Astrocyte (in vitro differentiated cells and primary cell): ENCODE results near the gene NTRK1. TPM values are rescaled to one million over a fixed set of nuclear protein-coding genes. Genes with fewer than 3 reads are reported as not detected.

Source experiments
- DNase-seq: peaks from one replicate; pipeline ENCODE4 v3.0.0-alpha.2; 2010; ENCODE audit warnings: low read depth
- FAIRE-seq: peaks from 2 replicates; lab custom pipeline; 2011; peaks lifted over from hg19 to GRCh38; lab: Jason Lieb, UNC
- H2AFZ ChIP-seq: 2 replicates; pipeline ENCODE4 v1.6.0; 2012; ENCODE audit warnings: low read depth, low read length, inconsistent platforms
- H3K27ac ChIP-seq: 2 replicates; pipeline ENCODE4 v1.5.1; 2011; ENCODE audit warnings: low read depth, low read length, inconsistent platforms
- H3K27me3 ChIP-seq: 2 replicates; pipeline ENCODE4 v1.6.0; 2011; ENCODE audit warnings: low read length, inconsistent platforms; ENCODE audit not compliant: insufficient read depth
- H3K36me3 ChIP-seq: 2 replicates; pipeline ENCODE4 v1.5.1; 2011; ENCODE audit warnings: low read length, inconsistent platforms; ENCODE audit not compliant: insufficient read depth
- H3K4me1 ChIP-seq: 2 replicates; pipeline ENCODE4 v1.5.1; 2011; ENCODE audit warnings: low read length, inconsistent platforms; ENCODE audit not compliant: insufficient read depth
- H3K4me2 ChIP-seq: 2 replicates; pipeline ENCODE4 v1.6.0; 2012; ENCODE audit warnings: low read length, inconsistent platforms
- H3K4me3 ChIP-seq: 2 replicates; pipeline ENCODE4 v1.5.1; 2011; ENCODE audit warnings: low read depth, mild to moderate bottlenecking, low read length, inconsistent platforms; ENCODE audit not compliant: insufficient read depth
- H3K79me2 ChIP-seq: 2 replicates; pipeline ENCODE4 v1.6.0; 2012; ENCODE audit warnings: mild to moderate bottlenecking, low read length, inconsistent platforms; ENCODE audit not compliant: insufficient read depth
- H3K9ac ChIP-seq: 2 replicates; pipeline ENCODE4 v1.6.0; 2012; ENCODE audit warnings: mild to moderate bottlenecking, low read length, inconsistent platforms
- H3K9me3 ChIP-seq: 2 replicates; pipeline ENCODE4 v1.5.1; 2012; ENCODE audit warnings: low read depth, mild to moderate bottlenecking, low read length, inconsistent platforms; ENCODE audit not compliant: insufficient read depth
- H4K20me1 ChIP-seq: 2 replicates; pipeline ENCODE4 v1.6.0; 2012; ENCODE audit warnings: low read length, inconsistent platforms; ENCODE audit not compliant: insufficient read depth
- H3K27ac Mint-ChIP-seq: one replicate; pipeline ENCODE4 v1.8.0; 2021; ENCODE audit warnings: mild to moderate bottlenecking, mixed read lengths; ENCODE audit not compliant: unreplicated experiment
- H3K27me3 Mint-ChIP-seq: one replicate; pipeline ENCODE4 v1.8.0; 2021; ENCODE audit warnings: low read depth, mixed read lengths; ENCODE audit not compliant: unreplicated experiment
- H3K36me3 Mint-ChIP-seq: one replicate; pipeline ENCODE4 v1.8.0; 2021; ENCODE audit warnings: low read depth, mixed read lengths; ENCODE audit not compliant: unreplicated experiment
- H3K4me1 Mint-ChIP-seq: one replicate; pipeline ENCODE4 v1.8.0; 2021; ENCODE audit warnings: low read depth, mixed read lengths; ENCODE audit not compliant: unreplicated experiment
- H3K4me3 Mint-ChIP-seq: one replicate; pipeline ENCODE4 v1.8.0; 2021; ENCODE audit warnings: mild to moderate bottlenecking, moderate library complexity, mixed read lengths; ENCODE audit not compliant: unreplicated experiment
- H3K9me3 Mint-ChIP-seq: one replicate; pipeline ENCODE4 v1.8.0; 2021; ENCODE audit warnings: mild to moderate bottlenecking, mixed read lengths; ENCODE audit not compliant: unreplicated experiment
- EZH2 ChIP-seq: IDR thresholded peaks from 2 replicates; pipeline ENCODE4 v1.6.1; 2012; ENCODE audit warnings: mild to moderate bottlenecking, low read length, inconsistent platforms; ENCODE audit not compliant: insufficient read depth
- total RNA-seq: library from RNA; stranded (reverse); gene quantifications from 2 replicates; pipeline ENCODE4 v1.2.1, GENCODE V29; 2021
- TF ChIP-seq, protein P1 (sequence below): IDR thresholded peaks from 2 replicates; pipeline ENCODE4 v1.5.1; 2011; ENCODE audit warnings: low read depth, mild to moderate bottlenecking, inconsistent platforms, low read length, moderate library complexity; ENCODE audit not compliant: insufficient read depth

NTRK1 gene
- total RNA-seq, 1 donor from 2014 or later: 0.27 TPM

DNA sequence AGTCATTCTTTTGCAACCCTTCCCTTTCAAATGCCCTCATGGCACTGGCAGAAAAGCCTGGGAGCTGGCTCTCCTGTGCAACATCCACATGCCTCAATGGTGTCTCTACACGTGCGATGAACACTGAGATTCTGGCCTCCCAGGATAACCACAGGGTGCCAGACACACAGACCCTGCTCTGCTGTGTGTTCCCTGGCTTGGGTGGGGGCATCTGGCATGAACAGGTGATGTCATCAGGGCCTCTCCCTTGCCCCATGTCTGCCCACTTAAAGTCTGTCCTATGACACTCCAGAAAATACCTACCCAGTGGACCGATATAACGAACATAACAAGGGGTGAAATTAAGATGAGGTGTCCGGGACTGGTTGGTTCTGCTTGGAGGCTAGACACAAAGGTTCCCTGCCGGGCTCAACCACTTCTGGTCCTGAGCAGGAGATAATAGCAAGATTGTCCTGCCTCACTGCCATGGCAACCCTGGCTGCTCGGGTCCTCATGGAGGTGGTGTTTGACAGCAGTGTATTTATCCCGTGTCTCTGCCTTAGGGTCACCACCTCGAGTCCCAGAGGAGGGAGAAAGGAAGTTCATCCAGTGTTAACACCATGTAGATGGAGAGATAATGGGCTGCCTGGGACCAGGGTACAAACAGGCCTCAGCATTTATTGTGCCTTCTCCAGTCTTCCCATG, 21.1 kb upstream of the NTRK1 start:
- Histone ChIP-seq H3K36me3 (no peaks in the 10 kb centered on the region), H4K20me1 (no peaks in the 10 kb centered on the region), H3K4me3 (no peak overlapping the region), H3K27me3 (peaks cover 56% of the 10 kb centered on the region), H3K9ac (no peak overlapping the region), H2AFZ (no peak overlapping the region), H3K9me3 (no peaks in the 10 kb centered on the region), H3K4me1 (no peaks in the 10 kb centered on the region), H3K79me2 (no peaks in the 10 kb centered on the region), H3K27ac (no peak overlapping the region), H3K4me2 (no peak overlapping the region)
- peaks cover 16% of the 10 kb centered on the region for H3K9me3 Mint-ChIP-seq
- peaks cover 7% of the 10 kb centered on the region for H3K36me3 Mint-ChIP-seq
- no peak overlapping the region for H3K4me3 Mint-ChIP-seq
- no peak overlapping the region for H3K27ac Mint-ChIP-seq
- TF ChIP-seq, protein P1, sequence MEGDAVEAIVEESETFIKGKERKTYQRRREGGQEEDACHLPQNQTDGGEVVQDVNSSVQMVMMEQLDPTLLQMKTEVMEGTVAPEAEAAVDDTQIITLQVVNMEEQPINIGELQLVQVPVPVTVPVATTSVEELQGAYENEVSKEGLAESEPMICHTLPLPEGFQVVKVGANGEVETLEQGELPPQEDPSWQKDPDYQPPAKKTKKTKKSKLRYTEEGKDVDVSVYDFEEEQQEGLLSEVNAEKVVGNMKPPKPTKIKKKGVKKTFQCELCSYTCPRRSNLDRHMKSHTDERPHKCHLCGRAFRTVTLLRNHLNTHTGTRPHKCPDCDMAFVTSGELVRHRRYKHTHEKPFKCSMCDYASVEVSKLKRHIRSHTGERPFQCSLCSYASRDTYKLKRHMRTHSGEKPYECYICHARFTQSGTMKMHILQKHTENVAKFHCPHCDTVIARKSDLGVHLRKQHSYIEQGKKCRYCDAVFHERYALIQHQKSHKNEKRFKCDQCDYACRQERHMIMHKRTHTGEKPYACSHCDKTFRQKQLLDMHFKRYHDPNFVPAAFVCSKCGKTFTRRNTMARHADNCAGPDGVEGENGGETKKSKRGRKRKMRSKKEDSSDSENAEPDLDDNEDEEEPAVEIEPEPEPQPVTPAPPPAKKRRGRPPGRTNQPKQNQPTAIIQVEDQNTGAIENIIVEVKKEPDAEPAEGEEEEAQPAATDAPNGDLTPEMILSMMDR: no peak
- no peak for TF ChIP-seq EZH2
- peaks cover 94% of the 10 kb centered on the region for H3K27me3 Mint-ChIP-seq
- DNase-seq: no peak
- H3K4me1 Mint-ChIP-seq: no peaks in the 10 kb centered on the region
- no peak for FAIRE-seq

- H3K36me3 ChIP-seq: no peaks in the 10 kb centered on the region
- no peaks in the 10 kb centered on the region for H3K4me1 ChIP-seq
- DNase-seq (no peak), FAIRE-seq (no peak)
- peaks cover 16% of the 10 kb centered on the region for H3K9me3 Mint-ChIP-seq
- H3K4me1 Mint-ChIP-seq: no peaks in the 10 kb centered on the region
- peaks cover 7% of the 10 kb centered on the region for H3K36me3 Mint-ChIP-seq
- no peak for TF ChIP-seq EZH2
- TF ChIP-seq, protein P1: no peak
- no peak overlapping the region for H3K9ac ChIP-seq
- no peaks in the 10 kb centered on the region for H4K20me1 ChIP-seq
- no peak overlapping the region for H3K4me2 ChIP-seq
- no peaks in the 10 kb centered on the region for H3K79me2 ChIP-seq
- H3K4me3 Mint-ChIP-seq: no peak overlapping the region
- no peaks in the 10 kb centered on the region for H3K9me3 ChIP-seq
- no peak overlapping the region for H2AFZ ChIP-seq
- peaks cover 93% of the 10 kb centered on the region for H3K27me3 Mint-ChIP-seq
- H3K27ac ChIP-seq: no peak overlapping the region
- H3K27me3 ChIP-seq: peaks cover 56% of the 10 kb centered on the region
- no peak overlapping the region for H3K27ac Mint-ChIP-seq
- H3K4me3 ChIP-seq: no peak overlapping the region
Observed at GRCh38 chr1:156840186-156840897, 20.3 kb upstream of the NTRK1 start.

- no peak overlapping the region for H3K4me3 Mint-ChIP-seq
- peaks cover 7% of the 10 kb centered on the region for H3K36me3 Mint-ChIP-seq
- no peaks in the 10 kb centered on the region for H3K36me3 ChIP-seq
- H3K27me3 ChIP-seq: peaks cover 53% of the 10 kb centered on the region
- TF ChIP-seq EZH2: no peak
- TF ChIP-seq, protein P1: no peak
- peaks cover 18% of the 10 kb centered on the region for H3K9me3 Mint-ChIP-seq
- H3K4me1 ChIP-seq: no peaks in the 10 kb centered on the region
- H3K79me2 ChIP-seq: no peaks in the 10 kb centered on the region
- H3K4me2 ChIP-seq: no peak overlapping the region
- FAIRE-seq: no peak
- no peak overlapping the region for H3K27ac Mint-ChIP-seq
- H3K9me3 ChIP-seq: no peaks in the 10 kb centered on the region
- H3K4me3 ChIP-seq: no peak overlapping the region
- no peak for DNase-seq
- no peak overlapping the region for H3K9ac ChIP-seq
- no peak overlapping the region for H2AFZ ChIP-seq
- H4K20me1 ChIP-seq: no peaks in the 10 kb centered on the region
- no peaks in the 10 kb centered on the region for H3K4me1 Mint-ChIP-seq
- H3K27ac ChIP-seq: no peak overlapping the region
- peaks cover 92% of the 10 kb centered on the region for H3K27me3 Mint-ChIP-seq
Observed at GRCh38 chr1:156840898-156841279, 19.8 kb upstream of the NTRK1 start.
